ENCODE data around the gene SMYD3.

Gene SMYD3

DNA sequence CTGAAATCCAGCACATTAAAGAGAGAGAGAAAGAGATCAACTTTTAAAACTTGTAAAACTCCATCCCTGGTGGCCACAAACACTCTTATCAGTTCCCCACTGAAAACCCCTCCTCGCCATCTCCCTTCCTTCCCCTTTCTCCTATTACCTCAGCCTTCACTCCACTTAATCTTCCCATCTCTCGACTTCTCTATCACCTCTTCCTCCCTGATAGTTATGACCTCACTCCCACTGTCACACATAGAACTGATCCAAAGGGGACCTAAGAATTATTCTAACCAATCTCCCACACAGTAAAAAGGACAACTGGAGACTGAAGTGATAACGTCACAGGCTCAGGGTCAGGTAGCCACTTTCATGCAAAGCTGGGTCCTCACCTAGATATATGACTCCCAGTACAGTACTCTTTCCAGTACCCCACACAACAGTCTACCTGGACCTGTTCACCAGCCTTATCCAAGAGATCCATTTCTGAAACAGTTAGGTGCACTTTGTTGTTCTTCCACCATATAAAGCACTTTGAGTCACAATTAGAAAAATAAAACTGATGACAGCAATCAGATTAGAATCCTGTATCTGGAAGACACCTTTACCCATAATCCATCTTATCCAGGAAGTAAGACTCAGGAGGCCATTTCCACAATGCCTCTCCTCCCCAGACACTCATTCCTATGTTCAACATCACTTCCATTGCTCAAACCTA lies 324.8 kb downstream of the SMYD3 start:
- Mint-ChIP-seq H3K36me3 (peaks cover 22% of the 10 kb centered on the region), H3K27ac (peak overlapping the region; percentile 5), H3K4me1 (peaks cover 3% of the 10 kb centered on the region), H3K27me3 (no peaks in the 10 kb centered on the region), H3K9me3 (no peaks in the 10 kb centered on the region), H3K4me3 (no peak overlapping the region)
- ATAC-seq (ENCODE audit: low read depth) = no peak
- DNase-seq (ENCODE audit: low spot score in 2 of 2) = no peak

- DNase-seq (ENCODE audit: low spot score in 2 of 2) (no peak), ATAC-seq (ENCODE audit: low read depth) (no peak)
- Mint-ChIP-seq H3K4me3 (no peak overlapping the region), H3K4me1 (peaks cover 3% of the 10 kb centered on the region), H3K27me3 (no peaks in the 10 kb centered on the region), H3K36me3 (peaks cover 15% of the 10 kb centered on the region), H3K9me3 (no peaks in the 10 kb centered on the region), H3K27ac (no peak overlapping the region)
These were observed 325.8 kb downstream of the SMYD3 start for GRCh38 chr1:246181241-246181640.

- ATAC-seq (ENCODE audit: low read depth) (no peak), DNase-seq (ENCODE audit: low spot score in 2 of 2) (no peak)
- H3K4me1 Mint-ChIP-seq = peaks cover 3% of the 10 kb centered on the region
- no peaks in the 10 kb centered on the region for H3K27me3 Mint-ChIP-seq
- no peaks in the 10 kb centered on the region for H3K9me3 Mint-ChIP-seq
- H3K36me3 Mint-ChIP-seq = peaks cover 13% of the 10 kb centered on the region
- H3K4me3 Mint-ChIP-seq = no peak overlapping the region
- H3K27ac Mint-ChIP-seq = no peak overlapping the region
These were observed 327.7 kb downstream of the SMYD3 start for GRCh38 chr1:246179401-246179800.

DNA sequence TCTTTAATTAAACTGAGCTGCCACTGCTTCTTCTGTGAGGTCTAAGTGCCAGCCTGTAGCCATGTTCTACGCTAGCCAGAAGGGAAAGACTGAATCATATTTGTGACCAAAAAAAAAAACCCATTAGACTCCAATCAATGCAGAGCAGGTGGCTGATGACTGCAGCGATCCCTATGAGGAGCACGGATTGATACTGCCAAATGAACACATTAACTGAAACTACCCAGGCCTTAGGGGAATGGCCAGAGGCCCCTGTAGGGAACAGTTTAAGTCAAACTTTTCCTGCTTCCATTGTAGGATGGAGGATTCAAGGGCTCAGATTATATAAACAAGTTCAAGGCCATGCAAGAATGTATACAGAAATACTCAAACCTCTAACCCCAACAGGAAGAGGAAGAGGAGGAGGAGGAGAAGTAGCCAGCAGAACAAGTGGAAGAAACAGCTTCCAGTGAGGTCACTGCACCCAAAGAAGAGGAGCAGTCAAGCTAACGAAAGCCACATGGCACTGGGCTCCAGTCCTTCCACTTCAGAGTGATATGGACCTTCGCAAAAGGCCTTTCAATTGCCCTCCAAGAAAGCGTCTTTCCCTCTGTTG lies 328.3 kb downstream of the SMYD3 start:
- H3K4me3 Mint-ChIP-seq = no peak overlapping the region
- DNase-seq (ENCODE audit: low spot score in 2 of 2) (no peak), ATAC-seq (ENCODE audit: low read depth) (no peak)
- no peaks in the 10 kb centered on the region for H3K27me3 Mint-ChIP-seq
- H3K27ac Mint-ChIP-seq = no peak overlapping the region
- H3K9me3 Mint-ChIP-seq = no peaks in the 10 kb centered on the region
- H3K36me3 Mint-ChIP-seq = peaks cover 13% of the 10 kb centered on the region
- H3K4me1 Mint-ChIP-seq = peaks cover 3% of the 10 kb centered on the region

GRCh38 chr1:246176126-246177024 lies 330.7 kb downstream of the SMYD3 start:
- H3K27me3 Mint-ChIP-seq = no peaks in the 10 kb centered on the region
- H3K9me3 Mint-ChIP-seq = no peaks in the 10 kb centered on the region
- no peaks in the 10 kb centered on the region for H3K4me1 Mint-ChIP-seq
- ATAC-seq (ENCODE audit: low read depth) (no peak), DNase-seq (ENCODE audit: low spot score in 2 of 2) (no peak)
- H3K27ac Mint-ChIP-seq = no peak overlapping the region
- peaks cover 11% of the 10 kb centered on the region for H3K36me3 Mint-ChIP-seq
- H3K4me3 Mint-ChIP-seq = no peak overlapping the region

- H3K9me3 Mint-ChIP-seq = no peaks in the 10 kb centered on the region
These were observed 336.4 kb downstream of the SMYD3 start for GRCh38 chr1:246170574-246171261.

GRCh38 chr1:246169486-246169885 lies 337.6 kb downstream of the SMYD3 start:
- ATAC-seq (ENCODE audit: low read depth) (no peak), DNase-seq (ENCODE audit: low spot score in 2 of 2) (no peak)
- no peaks in the 10 kb centered on the region for H3K27me3 Mint-ChIP-seq
- no peak overlapping the region for H3K27ac Mint-ChIP-seq
- no peak overlapping the region for H3K4me3 Mint-ChIP-seq
- no peaks in the 10 kb centered on the region for H3K9me3 Mint-ChIP-seq
- H3K36me3 Mint-ChIP-seq = peaks cover 12% of the 10 kb centered on the region
- no peaks in the 10 kb centered on the region for H3K4me1 Mint-ChIP-seq

More at GRCh38 chr1:246170574-246171261, 336.4 kb downstream of the SMYD3 start:
- Mint-ChIP-seq H3K4me1 (no peaks in the 10 kb centered on the region), H3K4me3 (no peak overlapping the region), H3K36me3 (peaks cover 7% of the 10 kb centered on the region), H3K27ac (no peak overlapping the region), H3K27me3 (no peaks in the 10 kb centered on the region)
- DNase-seq (ENCODE audit: low spot score in 2 of 2) (no peak), ATAC-seq (ENCODE audit: low read depth) (no peak)

- no peak overlapping the region for H3K4me3 Mint-ChIP-seq
- ATAC-seq (ENCODE audit: low read depth) (no peak), DNase-seq (ENCODE audit: low spot score in 2 of 2) (no peak)
- H3K36me3 Mint-ChIP-seq = peaks cover 12% of the 10 kb centered on the region
- H3K27me3 Mint-ChIP-seq = no peaks in the 10 kb centered on the region
- no peak overlapping the region for H3K27ac Mint-ChIP-seq
- H3K4me1 Mint-ChIP-seq = no peaks in the 10 kb centered on the region
- no peaks in the 10 kb centered on the region for H3K9me3 Mint-ChIP-seq
These were observed 338.1 kb downstream of the SMYD3 start for GRCh38 chr1:246169019-246169418.

DNA sequence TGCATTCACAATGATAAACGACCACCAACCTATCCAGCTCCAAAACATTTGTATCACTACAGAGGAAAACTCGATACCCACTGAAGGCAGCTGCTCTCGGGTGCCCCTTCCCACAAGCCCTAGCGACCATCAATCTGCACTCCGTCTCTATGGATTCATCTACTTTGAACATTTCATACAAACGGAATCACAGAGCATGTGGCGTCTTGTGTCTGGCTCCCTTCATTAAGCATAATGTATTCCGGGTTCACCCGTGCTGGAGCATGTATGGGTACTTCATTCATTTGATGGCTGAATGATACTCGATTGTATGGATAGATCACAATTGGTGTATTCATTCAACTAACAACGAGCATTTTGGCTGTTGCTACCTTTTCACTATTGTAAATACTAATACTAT lies 340.2 kb downstream of the SMYD3 start:
- DNase-seq (ENCODE audit: low spot score in 2 of 2) (no peak), ATAC-seq (ENCODE audit: low read depth) (no peak)
- Mint-ChIP-seq H3K4me3 (no peak overlapping the region), H3K27ac (no peak overlapping the region), H3K27me3 (no peaks in the 10 kb centered on the region), H3K4me1 (no peaks in the 10 kb centered on the region), H3K9me3 (no peaks in the 10 kb centered on the region), H3K36me3 (peaks cover 11% of the 10 kb centered on the region)

- no peaks in the 10 kb centered on the region for H3K27me3 Mint-ChIP-seq
- H3K4me1 Mint-ChIP-seq = no peaks in the 10 kb centered on the region
- H3K36me3 Mint-ChIP-seq = peaks cover 13% of the 10 kb centered on the region
- no peaks in the 10 kb centered on the region for H3K9me3 Mint-ChIP-seq
- no peak overlapping the region for H3K27ac Mint-ChIP-seq
- no peak for ATAC-seq (ENCODE audit: low read depth)
- no peak overlapping the region for H3K4me3 Mint-ChIP-seq
- DNase-seq (ENCODE audit: low spot score in 2 of 2) = no peak
These were observed 341.0 kb downstream of the SMYD3 start for GRCh38 chr1:246165826-246166709.

- Mint-ChIP-seq H3K4me1 (no peaks in the 10 kb centered on the region), H3K27ac (no peak overlapping the region), H3K4me3 (no peak overlapping the region), H3K9me3 (no peaks in the 10 kb centered on the region), H3K36me3 (peaks cover 13% of the 10 kb centered on the region), H3K27me3 (no peaks in the 10 kb centered on the region)
- ATAC-seq (ENCODE audit: low read depth) = no peak
- no peak for DNase-seq (ENCODE audit: low spot score in 2 of 2)
These were observed 342.3 kb downstream of the SMYD3 start for GRCh38 chr1:246164764-246165163.

GRCh38 chr1:246162560-246162959 lies 344.5 kb downstream of the SMYD3 start:
- Mint-ChIP-seq H3K36me3 (peaks cover 8% of the 10 kb centered on the region), H3K27ac (no peak overlapping the region), H3K9me3 (no peaks in the 10 kb centered on the region), H3K4me3 (no peak overlapping the region), H3K27me3 (no peaks in the 10 kb centered on the region), H3K4me1 (peaks cover 3% of the 10 kb centered on the region)
- ATAC-seq (ENCODE audit: low read depth) = no peak
- no peak for DNase-seq (ENCODE audit: low spot score in 2 of 2)

- Mint-ChIP-seq H3K4me1 (peaks cover 3% of the 10 kb centered on the region), H3K9me3 (no peaks in the 10 kb centered on the region), H3K27ac (no peak overlapping the region), H3K36me3 (peaks cover 8% of the 10 kb centered on the region), H3K27me3 (no peaks in the 10 kb centered on the region), H3K4me3 (no peak overlapping the region)
- DNase-seq (ENCODE audit: low spot score in 2 of 2) (no peak), ATAC-seq (ENCODE audit: low read depth) (no peak)
These were observed 345.5 kb downstream of the SMYD3 start for GRCh38 chr1:246161626-246162025.
